ENCODE results near the gene PDE3A. TPM values are rescaled to one million over a fixed set of nuclear protein-coding genes. Genes with fewer than 3 reads are reported as not detected.

Gene PDE3A
- 23.1 and 31.8 TPM in 2 replicates for total RNA-seq

GRCh38 chr12:20368114-20368650 is at the start of gene PDE3A:
TSS of gene PDE3A (plus strand) at chr12:20368537. CDS start at chr12:20369285, 748 bp downstream.

GRCh38 chr12:20695232-20695631 is 326.9 kb downstream of the PDE3A start, which contains the start of gene SLCO1C1:
TSS of gene SLCO1C1 (plus strand) at chr12:20695332. CDS start at chr12:20699577, 4,245 bp downstream.

